GM19395 (cell line): ENCODE results near the gene SIL1.
A peak's percentile ranks its signal among the peaks of the same experiment; 100 is the strongest.
"Not testable (repeated sequence)": the region's sequence is repeated elsewhere in the genome, so short reads cannot be mapped to it uniquely, and the experiment has no call there.

ENCODE experiments used
- ATAC-seq: cut with Tn5 transposase; IDR thresholded peaks from one replicate; pipeline ENCODE4 v1.9.1; 2021; ENCODE audit warnings: mild to moderate bottlenecking, moderate library complexity; ENCODE audit not compliant: unreplicated experiment

SIL1 gene

DNA sequence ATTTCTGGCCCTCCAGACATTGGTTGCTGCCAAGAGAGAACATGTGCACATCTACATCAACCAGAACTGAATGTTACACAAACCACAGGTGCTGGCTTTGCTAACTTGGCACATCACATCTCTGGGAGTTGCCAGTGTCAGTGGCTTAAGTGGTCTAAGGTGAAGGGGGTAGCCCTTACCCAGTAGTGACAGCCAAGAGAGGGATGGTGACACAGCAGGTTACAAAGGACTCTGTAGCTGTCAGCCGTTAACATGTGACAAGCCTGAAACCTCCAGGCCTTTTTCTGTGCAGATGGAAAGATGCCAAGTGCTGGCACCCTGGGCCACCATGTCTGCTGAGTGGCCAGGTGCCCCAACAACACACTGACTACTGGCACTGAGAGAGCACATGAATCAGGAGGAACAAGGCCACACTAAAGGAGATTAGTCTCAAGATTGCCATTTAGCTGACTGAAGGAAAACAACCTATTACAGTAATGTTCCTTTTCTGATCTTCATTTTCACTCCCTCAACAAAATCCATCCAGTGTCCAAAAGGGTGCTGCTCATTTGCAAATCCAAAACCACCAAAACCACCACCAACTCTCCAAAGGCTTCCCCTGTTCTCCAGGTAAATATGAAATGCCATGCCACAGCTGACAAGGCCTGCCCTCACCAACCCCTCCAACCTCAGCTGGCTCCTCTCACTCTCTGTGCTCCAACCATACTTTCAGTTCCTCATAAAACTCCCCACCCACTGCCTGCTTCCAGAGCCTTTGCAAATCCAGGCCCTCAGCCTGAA lies 20.2 kb downstream of the SIL1 start:
- ATAC-seq: peak; percentile 59

DNA sequence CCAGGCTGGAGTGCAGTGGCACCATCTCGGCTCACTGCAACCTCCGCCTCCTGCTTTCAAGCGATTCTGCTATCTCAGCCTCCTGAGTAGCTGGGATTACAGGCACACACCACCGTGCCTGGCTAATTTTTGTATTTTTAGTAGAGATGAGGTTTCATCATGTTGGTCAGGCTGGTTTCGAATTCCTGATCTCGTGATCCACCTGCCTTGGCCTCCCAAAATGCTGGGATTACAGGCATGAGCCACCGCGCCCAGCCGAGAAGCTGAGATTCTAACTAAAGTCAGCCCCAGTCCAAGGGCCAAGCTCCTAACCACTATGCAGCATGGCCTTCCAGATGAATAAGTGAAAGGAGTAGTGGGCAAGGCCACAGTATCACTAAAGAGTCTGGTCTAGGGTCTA lies 20.9 kb downstream of the SIL1 start:
- ATAC-seq: not testable (repeated sequence)

DNA sequence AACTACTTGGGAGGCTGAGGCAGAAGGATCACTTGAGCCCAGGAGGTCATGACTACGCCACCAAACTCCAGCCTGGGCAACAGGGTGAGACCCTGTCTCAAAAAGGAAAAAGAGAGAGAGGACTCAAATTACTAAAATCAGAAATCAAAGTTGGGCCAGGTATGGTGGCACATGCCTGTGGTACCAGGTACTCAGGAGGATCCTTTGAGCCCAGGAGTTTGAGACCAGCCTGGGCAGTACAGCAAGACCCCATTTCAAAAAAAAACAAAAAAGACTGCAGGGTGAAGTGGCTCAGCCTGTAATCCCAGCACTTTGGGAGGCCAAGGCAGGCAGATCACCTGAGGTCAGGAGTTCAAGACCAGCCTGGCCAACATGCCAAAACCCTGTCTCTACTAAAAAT lies 23.8 kb downstream of the SIL1 start:
- not testable (repeated sequence) for ATAC-seq

DNA sequence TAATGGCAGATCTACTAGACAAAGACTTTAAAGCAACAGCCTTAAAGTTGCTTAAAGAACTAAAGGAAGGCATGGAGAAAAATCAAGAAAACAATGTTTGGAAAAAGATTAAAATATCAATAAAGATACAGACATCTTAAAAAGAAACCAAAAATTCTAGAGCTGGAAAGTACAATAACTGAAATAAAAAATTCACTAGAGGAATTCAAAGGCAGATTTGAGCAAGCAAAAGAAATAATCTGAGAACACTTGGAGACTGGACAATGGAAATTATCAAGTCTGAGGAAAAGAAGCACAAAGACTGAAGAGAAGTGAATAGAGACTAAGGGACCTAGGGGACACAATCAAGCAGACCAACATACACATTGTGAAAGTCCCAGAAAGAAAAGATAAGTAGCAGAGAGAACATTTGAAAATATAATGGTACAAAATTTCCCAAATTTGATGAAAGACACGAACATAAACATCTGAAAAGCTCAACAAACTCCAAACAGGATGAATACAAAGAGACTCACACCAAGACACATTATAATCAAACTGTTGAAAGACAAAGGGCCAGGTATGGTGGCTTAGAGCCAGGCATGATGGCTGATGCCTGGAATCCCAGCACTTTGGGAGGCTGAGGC lies 26.3 kb downstream of the SIL1 start:
- no peak for ATAC-seq

DNA sequence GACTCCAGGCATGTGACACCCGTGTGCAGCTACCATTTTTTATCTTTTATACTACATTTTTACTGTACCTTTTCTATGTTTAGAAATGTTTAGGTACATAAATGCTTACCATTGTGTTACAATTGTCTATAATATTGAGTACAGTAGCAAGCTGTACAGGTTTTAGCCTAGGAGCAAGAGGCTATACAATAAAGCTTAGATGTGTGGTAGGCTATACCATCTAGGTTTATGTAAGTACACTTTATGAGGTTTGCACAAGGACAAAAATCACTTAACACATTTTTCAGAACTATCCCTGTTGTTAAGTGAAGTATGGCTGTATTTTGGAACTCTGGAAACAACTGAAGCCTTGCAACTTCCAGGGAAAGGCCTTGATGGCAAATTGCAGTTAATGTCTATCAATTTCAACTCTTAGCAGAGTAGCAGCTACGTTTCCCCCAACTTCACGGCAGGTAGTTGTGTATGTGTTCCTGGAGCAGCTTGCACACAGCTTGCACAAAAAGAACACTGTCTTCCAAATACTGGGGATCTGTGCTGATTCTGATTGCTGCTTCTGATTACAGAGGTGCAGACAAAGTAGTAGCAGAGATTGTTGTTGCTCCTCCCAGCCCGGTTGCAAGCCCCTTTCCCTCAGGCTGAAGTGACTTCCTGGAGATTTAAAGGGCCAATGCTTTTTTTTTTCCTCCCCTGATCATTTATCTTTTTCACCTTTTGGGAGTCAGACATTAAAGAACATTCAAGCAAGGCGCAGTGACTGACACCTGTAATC lies 30.0 kb downstream of the SIL1 start:
- no peak for ATAC-seq

DNA sequence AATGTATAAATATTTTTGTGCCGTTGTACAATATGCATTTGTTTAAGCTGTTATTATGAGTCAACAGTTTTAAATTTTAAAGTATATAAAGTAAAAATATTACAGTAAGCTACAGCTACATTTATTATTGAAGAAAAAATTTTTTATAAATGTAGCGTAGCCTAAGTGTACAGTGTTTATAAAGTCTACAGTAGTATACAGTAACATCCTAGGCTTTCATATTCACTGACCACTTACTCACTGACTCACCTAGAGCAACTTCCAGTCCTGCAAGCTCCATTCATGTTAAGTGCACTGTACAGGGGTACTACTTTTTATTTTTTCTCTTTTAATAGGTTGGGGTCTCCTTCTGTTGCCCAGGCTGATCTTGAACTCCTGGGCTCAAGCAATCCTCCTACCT lies 30.6 kb downstream of the SIL1 start:
- ATAC-seq: no peak

DNA sequence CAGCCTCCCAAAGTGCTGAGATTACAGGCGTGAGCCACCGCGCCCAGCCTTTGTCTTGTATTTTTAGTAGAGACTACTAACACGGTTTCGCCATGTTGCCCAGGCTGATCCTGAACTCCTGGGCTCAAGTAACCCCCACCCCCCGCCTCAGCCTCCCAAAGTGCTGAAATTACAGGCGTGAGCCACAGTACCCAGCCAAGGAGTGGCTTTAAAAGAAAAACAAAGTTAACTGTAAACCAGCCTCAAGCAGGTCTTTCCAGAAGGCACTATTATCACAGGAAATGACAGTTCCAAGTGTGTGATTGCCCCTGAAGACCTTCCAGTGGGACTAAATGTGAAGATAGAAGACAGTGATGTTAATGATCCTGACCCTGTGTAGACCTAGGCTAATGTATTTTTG lies 31.1 kb downstream of the SIL1 start:
- no peak for ATAC-seq

DNA sequence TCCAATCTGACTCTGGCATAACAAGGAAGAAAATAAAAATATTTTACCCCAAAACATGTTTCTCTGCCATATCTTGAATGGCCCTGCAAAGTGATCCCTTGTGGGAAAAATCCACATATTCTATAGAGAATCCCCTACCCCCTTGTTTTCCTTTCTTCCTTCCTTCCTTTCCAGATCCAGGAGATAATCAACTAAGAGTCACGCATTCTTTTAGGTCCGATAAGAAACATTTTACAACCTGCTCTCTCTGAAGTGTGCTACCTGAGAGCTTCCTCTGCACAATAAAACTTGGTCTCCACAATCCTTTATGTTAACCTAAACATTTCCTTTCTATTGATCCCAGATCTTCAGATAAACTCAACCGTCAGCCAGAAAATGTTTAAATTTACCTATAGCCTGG lies 33.3 kb downstream of the SIL1 start:
- ATAC-seq: not testable (repeated sequence)

DNA sequence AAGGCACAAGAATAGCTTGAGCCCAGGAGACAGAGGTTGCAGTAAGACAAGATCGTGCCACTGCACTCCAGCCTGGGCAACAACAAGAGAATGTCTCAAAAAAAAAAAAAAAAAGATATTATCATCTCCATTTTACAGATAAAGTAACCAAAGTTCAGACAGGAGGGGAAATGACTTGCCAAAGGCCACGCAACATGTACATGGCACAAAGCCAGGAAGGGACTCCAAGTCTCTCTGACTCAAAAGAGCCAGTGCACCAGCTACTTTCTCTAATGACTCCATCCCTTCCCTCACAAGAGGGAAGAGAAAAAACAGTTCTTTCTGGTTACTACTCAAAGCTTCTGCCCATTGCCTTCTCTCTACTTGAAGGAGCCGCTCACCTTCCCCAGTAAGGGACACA lies 34.1 kb downstream of the SIL1 start:
- ATAC-seq: no peak

DNA sequence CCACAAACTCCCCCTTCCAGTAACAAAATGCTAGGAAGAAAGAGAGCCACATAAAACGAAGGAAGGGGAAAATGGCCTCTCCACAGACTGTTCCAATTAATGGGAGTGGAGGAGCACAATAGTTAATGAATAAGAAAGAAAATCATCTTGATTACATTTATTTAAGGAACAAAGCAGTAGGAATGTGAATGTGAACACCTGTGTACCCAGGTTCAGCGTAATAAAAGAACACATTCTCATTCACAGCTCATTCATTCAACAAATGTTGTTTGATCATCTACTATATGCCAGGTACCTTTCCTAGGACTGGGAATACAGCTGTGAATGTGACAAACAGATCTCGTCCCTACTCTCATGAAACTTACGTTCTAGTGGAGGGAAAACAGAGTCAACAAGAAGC lies 35.7 kb downstream of the SIL1 start:
- no peak for ATAC-seq

DNA sequence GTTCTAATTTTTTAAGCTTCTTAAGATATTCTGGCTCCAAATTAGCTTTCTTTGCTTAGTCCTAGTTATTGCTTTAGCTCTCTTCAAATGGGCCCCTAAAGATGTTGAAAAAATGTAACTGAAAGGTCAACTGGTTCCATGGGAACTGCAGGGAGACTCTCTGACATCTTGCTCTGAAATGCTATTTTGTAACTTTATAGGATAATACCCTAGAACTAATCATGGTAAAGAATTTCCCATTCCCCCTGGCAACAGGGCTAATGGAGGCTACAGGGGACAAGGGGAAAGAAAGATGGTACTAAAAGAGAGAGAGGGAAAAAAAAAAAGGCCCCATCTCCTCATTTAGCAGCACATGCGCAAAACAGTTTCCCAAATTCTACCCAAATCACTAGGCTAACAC lies 39.4 kb downstream of the SIL1 start:
- no peak for ATAC-seq

DNA sequence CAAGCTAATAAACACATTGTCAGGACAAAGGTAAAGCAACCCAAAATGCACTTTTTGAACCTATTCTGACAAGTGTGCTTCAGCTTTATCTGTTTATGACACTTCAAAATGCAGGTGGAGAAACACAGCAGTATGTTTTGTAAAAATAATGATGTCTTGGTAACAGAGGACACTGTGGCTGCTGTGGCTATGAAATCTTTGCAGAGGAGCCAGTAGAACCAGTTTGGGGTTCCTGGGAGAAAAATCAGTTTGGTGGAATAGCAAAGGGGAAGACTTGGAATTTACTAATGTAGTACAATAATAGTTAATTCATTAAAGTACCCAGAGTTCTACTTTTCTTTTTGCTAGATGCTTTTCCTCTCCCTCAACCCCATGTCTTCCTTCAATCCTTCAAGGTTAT lies 40.6 kb downstream of the SIL1 start:
- no peak for ATAC-seq

DNA sequence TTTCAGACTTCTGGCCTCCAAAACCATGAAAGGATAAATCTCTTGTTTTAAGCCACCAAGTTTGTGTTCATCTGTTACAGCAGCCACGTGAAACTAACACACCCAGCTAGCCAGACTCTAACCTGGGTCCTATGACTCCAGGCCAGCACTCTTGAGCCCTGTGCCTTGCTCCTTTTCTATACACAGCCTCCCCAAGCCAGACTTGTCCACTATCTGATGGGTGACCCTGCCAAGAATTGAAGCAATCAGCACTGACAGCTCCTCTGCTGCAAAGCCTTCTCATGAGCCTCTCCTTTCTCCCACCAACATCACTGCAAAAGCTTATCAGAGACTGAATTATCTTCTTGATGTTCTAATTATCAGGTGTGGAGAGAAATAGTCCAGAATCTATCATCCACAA lies 41.4 kb downstream of the SIL1 start:
- ATAC-seq: no peak

DNA sequence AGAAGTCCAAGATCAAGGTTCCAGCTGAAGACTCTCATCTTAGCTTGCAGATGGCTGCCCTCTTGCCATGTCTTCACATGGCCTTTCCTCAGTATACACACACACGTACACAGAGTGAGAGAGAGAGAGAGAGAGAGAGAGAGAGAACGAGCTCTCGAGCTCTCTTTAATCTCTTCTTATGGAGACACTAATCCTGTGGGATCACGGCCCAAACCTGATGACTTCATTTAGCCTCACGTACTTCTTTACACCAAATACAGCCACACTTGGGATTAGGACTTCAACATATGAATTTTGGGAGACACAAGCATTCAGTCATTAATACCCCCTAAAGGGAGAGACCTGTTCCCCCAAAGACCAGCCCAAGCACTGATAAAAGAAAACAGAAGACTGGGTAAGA lies 42.8 kb downstream of the SIL1 start:
- ATAC-seq: no peak

DNA sequence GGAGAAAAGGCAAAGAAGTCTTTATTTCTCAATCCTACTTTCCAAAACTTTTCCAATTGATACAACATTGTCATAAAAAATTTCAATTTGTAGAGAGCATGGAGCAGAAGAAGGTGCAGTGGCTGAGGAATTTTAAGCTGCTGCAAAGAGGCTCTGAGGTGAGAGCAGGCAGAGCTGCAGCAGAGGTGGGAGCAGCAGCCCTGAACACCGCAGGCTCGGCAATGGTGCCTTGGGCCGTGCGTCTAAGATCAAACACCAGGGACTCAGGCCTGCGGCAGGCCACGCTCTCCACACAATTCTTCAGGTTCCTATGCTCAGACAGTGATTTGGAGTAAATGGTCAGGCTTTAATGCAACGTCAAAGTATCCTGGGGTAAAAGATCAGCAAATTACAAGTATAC lies 46.3 kb downstream of the SIL1 start:
- no peak for ATAC-seq

DNA sequence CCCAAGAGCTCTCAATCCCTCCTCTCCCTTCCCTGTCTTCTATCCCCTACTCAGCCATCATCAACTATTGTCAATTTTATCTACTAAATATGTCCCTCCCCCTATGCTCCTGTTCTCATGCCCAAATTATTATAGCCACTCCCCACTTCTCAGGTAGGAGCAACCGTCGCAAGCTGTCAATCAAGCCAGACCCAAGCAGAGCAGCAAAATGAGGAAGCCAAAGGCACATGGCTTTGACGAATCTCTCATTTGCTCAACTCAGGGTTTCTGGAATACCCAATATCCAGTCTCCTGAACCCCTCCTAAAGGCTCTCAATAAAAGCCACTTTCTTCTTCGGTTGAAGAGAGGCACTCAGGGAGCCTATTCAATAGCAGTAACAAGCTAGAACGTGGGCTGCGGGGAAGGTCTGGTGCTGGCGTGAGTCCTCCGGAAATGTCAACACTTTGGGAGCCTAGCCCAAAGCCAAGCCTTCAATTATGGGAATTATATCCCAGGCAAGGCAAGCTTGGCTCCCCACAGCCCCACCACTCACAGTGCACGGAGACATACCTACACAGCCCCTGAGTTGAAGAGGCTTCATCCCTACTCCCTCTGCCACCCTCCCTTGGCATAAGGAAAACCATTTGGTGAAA lies 47.7 kb downstream of the SIL1 start:
- ATAC-seq: no peak

DNA sequence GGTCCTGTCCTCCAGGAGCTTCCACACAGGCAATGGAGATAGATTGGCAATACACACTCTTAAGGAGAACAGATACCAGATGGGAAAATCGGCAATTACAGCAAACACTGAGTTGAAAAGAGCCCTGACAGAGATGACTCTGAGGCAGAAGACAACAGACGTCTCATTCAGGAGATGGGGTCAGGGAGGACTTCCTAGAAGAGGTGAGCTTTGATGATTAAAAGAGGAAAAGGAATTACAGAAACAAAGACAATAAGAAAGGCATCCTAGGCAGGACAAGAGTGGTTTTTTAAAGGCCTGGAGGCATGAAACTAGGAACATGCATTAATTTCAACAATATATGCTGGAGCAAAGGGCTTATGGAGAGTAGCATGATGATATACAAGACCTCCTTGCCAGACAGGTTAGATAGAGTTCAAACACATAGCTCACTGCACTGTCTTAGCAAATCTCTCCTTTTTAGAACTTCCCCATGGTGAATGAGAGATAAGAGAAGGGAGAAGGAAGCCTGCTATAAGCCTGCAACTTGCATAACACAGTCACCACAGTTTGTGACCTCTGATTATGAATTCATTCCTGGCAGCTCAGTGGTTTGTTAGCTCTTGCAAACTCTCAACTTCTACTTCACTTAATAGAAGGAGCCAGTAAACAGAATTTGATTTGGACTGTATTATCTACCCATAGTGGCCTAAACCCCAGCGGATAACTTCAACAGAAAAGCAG lies 48.5 kb downstream of the SIL1 start:
- no peak for ATAC-seq

DNA sequence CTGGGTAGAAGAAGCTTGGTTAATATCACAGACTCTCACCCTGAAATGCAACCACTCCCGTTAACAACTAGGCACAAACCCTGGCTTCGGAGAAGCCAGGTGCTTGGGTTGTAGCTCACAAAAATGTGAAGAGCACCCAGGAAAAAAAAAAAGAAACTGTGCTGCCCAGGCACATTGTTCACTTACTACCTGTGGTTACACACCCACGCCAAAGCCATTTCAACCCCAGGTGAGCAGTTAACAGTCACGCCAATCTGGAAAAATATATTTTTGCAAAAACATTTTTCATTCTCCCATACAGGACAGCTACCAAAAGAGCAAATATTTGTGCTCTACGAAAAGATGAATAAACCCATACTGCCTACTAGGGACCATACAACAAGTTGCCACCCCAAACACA lies 49.2 kb downstream of the SIL1 start:
- no peak for ATAC-seq

DNA sequence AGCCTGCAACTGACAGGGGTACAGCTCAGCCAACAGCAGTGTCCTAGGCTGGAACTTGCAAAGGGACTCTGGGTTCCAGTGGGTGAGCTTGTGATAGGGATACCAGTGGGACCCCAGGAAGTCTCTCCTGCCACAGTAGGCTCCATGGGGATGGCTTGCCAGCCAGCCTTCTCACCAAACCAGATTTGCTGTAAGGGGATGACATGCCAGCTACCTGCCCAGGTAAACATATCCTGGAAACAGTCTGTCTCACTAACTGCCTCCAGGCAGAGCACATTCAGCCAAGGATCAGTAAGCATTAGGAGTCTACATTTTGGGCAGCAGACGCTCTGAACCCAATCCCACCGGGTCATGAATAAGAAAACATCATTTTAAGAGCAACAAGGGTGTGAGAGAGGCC lies 49.9 kb downstream of the SIL1 start:
- no peak for ATAC-seq

DNA sequence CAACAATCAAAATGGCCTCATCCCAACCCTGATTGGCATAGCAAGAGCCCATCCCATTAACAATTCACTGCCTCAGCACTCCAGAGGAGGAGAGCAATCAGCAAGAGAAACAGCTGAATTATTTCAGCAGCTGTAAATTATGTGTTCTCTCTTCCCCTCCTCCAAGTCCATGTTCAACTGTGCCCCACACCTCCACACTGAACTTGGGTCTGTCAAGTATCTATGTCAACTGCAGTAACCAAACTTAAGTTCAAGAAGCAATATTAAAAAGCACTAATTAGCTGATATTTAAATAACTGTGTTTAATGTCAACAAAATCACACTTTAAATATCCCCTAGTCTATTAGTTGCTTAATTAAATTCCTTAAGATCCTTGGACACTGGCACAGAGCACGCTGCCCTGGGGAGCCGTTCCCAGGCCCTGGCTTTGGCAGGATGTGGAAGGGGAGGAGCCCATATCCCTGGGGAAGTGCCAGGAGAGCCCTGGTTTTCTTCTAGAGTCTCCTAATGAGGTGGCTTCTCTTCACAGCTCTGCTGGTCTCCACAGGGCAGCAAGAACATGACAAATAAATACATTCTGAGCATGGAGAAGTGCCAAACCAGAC lies 50.6 kb downstream of the SIL1 start:
- no peak for ATAC-seq
